WERI-Rb-1 (cell line): ENCODE measurements around the gene AP1S3.

Source experiments
- DNase-seq: peaks from one replicate; pipeline ENCODE4 v3.0.0-alpha.2; 2020
- H3K27ac ChIP-seq: fragments of 250-450 bp; sonication (Bioruptor Pico); 2 replicates; pipeline ENCODE4 v1.5.1; 2020; ENCODE audit warnings: mild to moderate bottlenecking, moderate library complexity
- H3K27me3 ChIP-seq: fragments of 250-450 bp; sonication (Bioruptor Pico); 2 replicates; pipeline ENCODE4 v1.5.1; 2021; ENCODE audit warnings: mild to moderate bottlenecking, low read depth, moderate library complexity; ENCODE audit not compliant: insufficient read depth, severe bottlenecking
- H3K36me3 ChIP-seq: fragments of 250-450 bp; sonication (Bioruptor Pico); 2 replicates; pipeline ENCODE4 v1.5.1; 2020; ENCODE audit warnings: mild to moderate bottlenecking, moderate library complexity
- H3K4me3 ChIP-seq: 2 replicates; pipeline ENCODE4 v1.5.1; 2011; ENCODE audit warnings: low read depth, mild to moderate bottlenecking, control low read depth, low read length
- H3K9me3 ChIP-seq: fragments of 250-450 bp; sonication (Bioruptor Pico); 2 replicates; pipeline ENCODE4 v1.5.1; 2021; ENCODE audit warnings: mild to moderate bottlenecking, moderate library complexity; ENCODE audit not compliant: severe bottlenecking
- CTCF ChIP-seq: IDR thresholded peaks from 2 replicates; pipeline ENCODE4 v1.5.1; 2011; ENCODE audit warnings: low read depth, mild to moderate bottlenecking, control low read depth, inconsistent platforms, low read length

The AP1S3 gene

GRCh38 chr2:223751012-223751411 lies 86.4 kb downstream of the AP1S3 start:
- no peak for TF ChIP-seq CTCF
- no peak overlapping the region for H3K27ac ChIP-seq
- no peak for DNase-seq
- no peaks in the 10 kb centered on the region for H3K27me3 ChIP-seq
- no peak overlapping the region for H3K4me3 ChIP-seq
- no peaks in the 10 kb centered on the region for H3K36me3 ChIP-seq
- no peaks in the 10 kb centered on the region for H3K9me3 ChIP-seq

GRCh38 chr2:223747392-223748042 lies 89.9 kb downstream of the AP1S3 start:
- H3K9me3 ChIP-seq: no peaks in the 10 kb centered on the region
- no peaks in the 10 kb centered on the region for H3K27me3 ChIP-seq
- no peak overlapping the region for H3K4me3 ChIP-seq
- TF ChIP-seq CTCF: no peak
- H3K27ac ChIP-seq: no peak overlapping the region
- H3K36me3 ChIP-seq: no peaks in the 10 kb centered on the region
- DNase-seq: no peak

- H3K27me3 ChIP-seq: no peaks in the 10 kb centered on the region
- DNase-seq: no peak
- H3K9me3 ChIP-seq: no peaks in the 10 kb centered on the region
- no peak overlapping the region for H3K27ac ChIP-seq
- no peak for TF ChIP-seq CTCF
- H3K36me3 ChIP-seq: no peaks in the 10 kb centered on the region
- no peak overlapping the region for H3K4me3 ChIP-seq
These were observed 90.8 kb downstream of the AP1S3 start for GRCh38 chr2:223746611-223747010.

GRCh38 chr2:223744580-223744979 lies 92.8 kb downstream of the AP1S3 start:
- Histone ChIP-seq H3K36me3 (no peaks in the 10 kb centered on the region), H3K27ac (no peak overlapping the region), H3K9me3 (no peaks in the 10 kb centered on the region), H3K4me3 (no peak overlapping the region), H3K27me3 (no peaks in the 10 kb centered on the region)
- no peak for TF ChIP-seq CTCF
- no peak for DNase-seq

GRCh38 chr2:223740679-223741078 lies 96.7 kb downstream of the AP1S3 start:
- Histone ChIP-seq H3K9me3 (no peaks in the 10 kb centered on the region), H3K36me3 (no peaks in the 10 kb centered on the region), H3K27me3 (no peaks in the 10 kb centered on the region), H3K27ac (no peak overlapping the region), H3K4me3 (no peak overlapping the region)
- no peak for DNase-seq
- no peak for TF ChIP-seq CTCF

GRCh38 chr2:223737207-223737606 lies 100.2 kb downstream of the AP1S3 start:
- H3K27me3 ChIP-seq: no peaks in the 10 kb centered on the region
- TF ChIP-seq CTCF: no peak
- no peak overlapping the region for H3K4me3 ChIP-seq
- no peak for DNase-seq
- H3K27ac ChIP-seq: no peak overlapping the region
- H3K9me3 ChIP-seq: no peaks in the 10 kb centered on the region
- H3K36me3 ChIP-seq: no peaks in the 10 kb centered on the region
